Epidermal melanocyte (primary cell): ENCODE measurements around the gene TMEM201.
"Not testable (repeated sequence)": the region's sequence is repeated elsewhere in the genome, so short reads cannot be mapped to it uniquely, and the experiment has no call there.

Source experiments
- DNase-seq: peaks from one replicate; pipeline ENCODE4 v3.0.0; 2011; ENCODE audit warnings: low spot score; ENCODE audit not compliant: insufficient read length

Gene TMEM201

DNA sequence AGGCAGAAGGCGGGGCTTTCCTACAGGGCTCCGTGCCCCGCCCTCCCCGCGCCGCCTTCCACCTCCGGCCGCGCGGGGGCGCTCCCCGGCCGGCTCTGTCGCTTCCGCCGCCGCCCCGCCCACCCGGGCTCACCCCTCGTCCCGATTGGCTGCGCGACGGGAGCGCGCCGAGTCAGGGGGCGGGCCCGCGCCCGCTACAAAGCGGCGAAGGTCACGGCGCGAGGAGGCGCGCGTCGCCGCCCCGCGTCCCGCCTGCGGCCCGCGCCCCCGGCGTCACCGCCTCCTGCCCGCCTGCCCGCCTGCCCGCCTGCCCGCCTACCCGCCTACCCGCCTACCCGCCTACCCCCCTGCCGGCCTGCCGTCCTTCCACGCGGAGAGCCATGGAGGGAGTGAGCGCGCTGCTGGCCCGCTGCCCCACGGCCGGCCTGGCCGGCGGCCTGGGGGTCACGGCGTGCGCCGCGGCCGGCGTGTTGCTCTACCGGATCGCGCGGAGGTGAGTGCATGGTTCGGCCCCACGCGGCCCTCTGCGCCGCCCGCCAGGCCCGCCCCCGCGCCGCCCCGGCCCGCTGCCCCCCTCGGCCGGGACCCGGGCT lies at the start of gene TMEM201:
Gene TMEM201, plus strand, starts transcription at position 361 of the 593 bp plus-strand sequence. Its CDS starts 20 bp downstream, at position 381.
- peak; percentile 94 for DNase-seq

DNA sequence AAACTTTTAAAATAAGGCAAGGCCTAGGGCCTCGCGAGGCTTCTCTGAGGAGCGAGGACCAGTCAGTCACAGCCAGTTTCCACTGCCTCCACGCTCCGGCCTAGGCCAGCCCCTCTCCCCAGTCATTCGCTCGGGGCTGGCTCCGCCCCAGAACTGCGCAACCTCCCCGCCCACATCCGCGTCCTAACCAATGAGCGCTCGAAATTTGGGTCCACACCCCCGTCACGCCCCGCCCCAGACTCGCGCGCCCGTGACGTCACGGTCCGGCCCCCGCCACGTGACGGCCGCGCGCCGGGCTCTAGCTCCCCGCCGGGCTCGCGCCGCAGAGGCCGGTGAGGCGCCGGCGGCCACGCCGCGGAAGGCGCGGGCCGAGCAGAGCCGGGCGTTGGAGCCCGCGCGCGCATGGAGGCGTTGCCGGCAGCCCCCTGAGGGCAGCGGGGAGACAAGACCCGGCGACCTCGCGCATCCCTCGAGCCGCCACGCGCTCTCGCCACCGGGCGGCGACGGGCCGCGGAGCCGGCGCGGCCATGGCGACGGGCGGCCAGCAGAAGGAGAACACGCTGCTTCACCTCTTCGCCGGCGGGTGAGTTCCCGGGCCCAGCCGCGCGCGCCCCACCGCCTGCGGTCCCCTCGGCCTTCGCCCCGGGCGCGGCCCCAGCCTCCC lies 49.4 kb upstream of the TMEM201 start, which contains the start of gene SLC25A33:
Gene SLC25A33, plus strand, starts transcription at position 301 of the 664 bp plus-strand sequence. Its CDS starts 227 bp downstream, at position 528.
- DNase-seq: peak; percentile 91

DNA sequence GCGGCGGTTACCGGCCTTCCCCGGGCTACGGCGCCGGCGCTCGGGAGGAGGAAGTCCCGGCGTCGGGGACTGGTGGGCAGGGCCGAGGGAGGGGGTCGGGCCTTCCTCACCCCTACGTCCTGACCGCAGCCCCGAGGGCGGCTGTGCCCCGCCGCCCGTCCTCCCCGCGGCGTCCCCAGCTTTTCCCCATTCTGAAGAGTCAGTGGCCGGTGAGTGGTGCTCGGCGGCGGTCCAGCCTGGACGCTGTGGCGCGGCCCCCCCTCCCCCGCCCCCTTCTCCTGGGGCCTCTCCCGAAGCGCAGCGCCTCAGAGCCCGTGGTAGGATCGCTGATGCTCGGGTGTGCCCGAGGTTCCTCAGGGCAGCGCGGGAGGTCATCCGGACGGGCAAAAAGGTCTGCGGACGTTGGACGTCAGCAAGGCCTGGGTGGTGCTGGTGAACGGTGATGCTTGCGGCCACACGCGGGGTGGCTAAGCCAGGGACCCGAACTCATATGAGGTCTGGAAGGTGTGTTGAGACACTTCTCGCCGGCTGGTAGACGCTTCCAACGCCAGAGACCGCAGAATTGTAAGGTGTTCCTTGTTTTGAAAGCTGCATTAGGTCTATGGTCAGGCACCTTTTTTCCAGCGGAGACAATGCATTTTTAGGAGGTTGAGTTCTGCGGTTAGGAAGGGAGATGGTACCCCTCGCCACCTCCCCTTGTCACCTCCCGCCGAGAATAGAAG lies 48.7 kb upstream of the TMEM201 start:
- peak; percentile 34 for DNase-seq

DNA sequence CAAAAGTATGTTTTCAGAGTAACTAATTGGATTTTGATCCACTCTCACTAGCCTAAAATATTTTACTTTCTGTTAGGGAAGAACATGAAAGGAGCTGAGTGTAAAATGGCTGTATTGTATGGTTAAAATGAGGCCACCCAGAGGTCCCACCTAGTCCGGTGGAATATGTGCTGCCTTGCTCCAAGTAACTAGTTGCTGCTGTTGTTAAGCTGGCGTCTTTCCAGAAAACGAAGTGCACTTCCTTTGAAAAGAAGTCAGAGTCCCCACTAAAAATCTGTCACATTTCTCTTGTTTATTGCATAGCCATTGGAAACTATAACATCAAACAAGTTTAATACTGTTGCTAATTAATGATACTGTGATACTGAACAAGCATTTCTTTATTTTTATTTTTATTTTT lies 46.3 kb upstream of the TMEM201 start:
- no peak for DNase-seq

DNA sequence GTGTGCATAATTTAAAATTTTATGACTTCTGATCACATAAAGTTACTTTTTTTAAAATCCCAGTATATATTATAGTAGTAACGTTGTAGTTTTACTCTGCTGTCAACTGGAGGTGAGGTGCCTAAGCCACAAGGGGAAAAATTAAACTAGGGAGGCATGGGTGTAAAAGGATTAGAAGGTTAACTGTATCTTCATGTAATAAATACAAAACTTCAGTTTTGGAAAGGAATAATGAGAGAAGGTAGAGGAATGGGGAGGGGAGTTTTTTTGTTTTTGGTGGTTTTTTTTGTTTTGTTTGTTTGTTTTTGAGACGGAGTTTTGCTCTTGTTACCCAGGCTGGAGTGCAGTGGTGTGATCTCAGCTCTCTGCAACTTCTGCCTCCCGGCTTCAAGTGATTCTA lies 43.8 kb upstream of the TMEM201 start:
- no peak for DNase-seq

- DNase-seq: no peak
These were observed 38.7 kb upstream of the TMEM201 start for GRCh38 chr1:9549955-9550546.

DNA sequence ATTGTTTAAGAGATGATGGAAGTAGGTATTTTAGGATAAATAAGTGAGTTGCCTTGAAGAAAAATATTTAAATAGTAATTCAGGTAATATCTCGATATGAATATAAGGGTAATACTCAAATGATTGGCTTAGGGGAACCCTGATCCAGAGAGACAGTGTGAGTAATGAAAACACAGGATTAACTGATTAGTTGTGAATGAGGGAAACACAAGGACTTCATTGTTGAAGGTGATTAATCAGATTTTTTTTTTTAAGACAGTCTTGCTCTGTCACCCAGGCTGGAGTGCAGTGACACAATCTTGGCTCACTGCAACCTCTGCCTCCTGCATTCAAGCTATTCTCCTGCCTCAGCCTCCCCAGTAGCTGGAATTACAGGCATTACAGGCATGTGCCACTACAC lies 36.7 kb upstream of the TMEM201 start:
- DNase-seq: no peak

DNA sequence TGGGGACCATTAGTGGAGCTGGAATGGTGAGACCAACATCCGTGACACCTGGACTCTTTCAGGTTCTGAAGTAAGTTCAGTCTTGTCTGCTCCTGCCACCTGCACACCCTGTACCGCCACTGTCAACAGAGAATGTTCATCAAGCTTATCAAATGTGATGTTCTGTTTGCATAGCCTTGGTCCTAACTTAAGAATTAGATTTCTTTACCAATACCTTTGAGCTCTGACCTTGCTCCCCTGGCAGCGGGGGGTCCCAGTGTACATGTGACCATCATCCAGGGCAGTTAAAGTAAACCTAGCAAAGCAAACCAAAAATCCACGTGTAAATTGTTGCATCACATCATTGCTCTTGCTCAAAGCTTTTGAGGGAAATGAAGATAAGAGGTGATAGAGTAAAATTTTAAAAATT lies 35.0 kb upstream of the TMEM201 start:
- DNase-seq: no peak

DNA sequence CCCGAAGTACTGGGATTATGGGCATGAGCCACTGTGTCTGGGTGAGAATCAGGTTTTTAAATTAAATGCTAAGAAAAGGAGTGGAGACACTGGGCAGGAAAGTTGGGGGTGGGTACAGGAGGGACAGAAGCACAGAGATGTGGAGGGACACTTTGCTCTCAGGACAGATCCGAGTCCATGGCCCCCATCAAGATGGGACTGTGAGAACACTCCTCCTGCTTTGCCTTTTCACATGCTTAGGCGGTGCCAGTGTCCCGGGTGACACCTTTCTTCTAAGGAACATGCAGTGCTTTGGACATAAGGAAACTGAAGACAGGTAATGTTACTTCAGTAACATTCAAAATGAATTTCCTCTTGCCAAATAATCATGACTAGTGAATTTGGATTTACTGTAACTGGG lies 32.8 kb upstream of the TMEM201 start:
- no peak for DNase-seq

DNA sequence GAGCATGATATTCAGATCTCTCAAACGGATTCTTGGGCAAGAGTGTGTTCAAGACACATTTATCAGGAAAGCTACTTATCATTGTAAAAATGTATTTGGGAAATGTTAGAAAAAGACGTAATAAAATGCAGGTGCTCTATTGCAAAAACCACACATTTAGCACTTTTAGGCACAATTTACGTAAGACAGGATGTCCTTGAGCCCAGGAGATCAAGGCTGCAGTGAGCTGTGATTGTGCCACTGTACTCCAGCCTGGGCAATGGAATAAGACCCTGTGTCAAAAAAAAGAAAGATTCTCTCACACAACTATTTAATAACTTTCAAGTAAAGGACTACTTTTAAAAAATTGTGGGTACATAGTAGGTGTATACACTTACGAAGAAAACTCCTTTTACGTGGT lies 31.1 kb upstream of the TMEM201 start:
- no peak for DNase-seq

DNA sequence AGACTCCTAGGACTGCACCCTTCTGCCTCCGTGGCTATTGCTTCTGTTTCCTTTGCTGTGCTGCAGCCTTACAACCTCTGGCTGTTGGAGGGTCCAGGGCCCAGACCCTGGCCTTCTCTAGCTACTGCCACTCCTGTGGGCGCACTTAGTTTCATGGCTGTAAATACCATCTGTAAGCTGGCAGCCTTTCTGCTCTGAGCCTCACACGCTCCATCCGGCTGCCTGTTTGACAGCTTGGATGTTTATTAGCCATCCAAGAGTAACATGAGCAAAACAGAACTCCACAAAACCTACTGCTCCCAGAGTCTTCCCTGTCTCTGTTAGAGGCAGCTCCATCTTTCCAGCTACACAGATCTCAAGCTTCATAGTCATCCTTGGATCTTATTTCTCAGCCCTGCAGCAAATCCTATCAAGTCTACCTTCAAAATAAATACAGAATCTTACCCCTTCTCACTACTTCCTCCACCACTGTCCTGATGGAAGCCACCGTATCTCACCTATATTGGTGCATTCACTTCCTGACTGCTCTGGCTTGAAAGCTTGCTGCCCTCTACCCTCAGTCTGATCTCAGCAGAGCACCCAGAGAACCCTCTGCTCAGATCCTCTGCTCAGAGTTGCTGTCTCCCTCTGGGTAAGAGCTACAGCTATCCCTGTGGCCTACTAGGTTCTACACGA lies 30.3 kb upstream of the TMEM201 start:
- no peak for DNase-seq

DNA sequence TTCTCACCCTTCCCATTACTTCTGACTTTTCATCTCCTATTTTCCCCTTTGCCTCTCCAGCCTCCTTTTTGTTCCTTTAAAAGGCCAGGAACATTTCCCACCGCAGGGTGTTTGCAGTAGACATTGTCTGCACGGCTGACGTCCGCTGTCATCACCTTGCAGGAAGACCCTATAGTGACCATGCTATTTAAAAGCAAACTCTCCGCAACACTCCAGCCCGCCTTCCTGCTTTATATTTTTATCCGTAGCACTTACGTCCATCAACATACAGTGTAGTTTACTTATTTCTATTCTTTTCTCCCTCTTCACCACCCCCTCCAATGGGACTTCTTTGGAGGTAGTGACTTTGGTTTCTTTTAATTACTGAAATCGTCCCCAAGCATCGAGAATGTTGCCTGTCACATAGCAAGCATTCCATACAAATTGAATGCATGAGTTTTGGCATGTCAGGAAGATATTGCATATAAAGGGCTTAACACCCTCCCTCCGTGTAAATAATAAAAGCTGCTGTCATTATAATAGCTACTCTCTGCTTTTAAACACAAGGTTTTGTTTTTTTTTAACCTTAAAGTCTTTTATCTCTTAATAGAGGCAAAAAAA lies 29.7 kb upstream of the TMEM201 start:
- no peak for DNase-seq

- no peak for DNase-seq
These were observed 29.0 kb upstream of the TMEM201 start for GRCh38 chr1:9559673-9560072.

GRCh38 chr1:9560090-9560489 lies 28.6 kb upstream of the TMEM201 start:
- DNase-seq: not testable (repeated sequence)

DNA sequence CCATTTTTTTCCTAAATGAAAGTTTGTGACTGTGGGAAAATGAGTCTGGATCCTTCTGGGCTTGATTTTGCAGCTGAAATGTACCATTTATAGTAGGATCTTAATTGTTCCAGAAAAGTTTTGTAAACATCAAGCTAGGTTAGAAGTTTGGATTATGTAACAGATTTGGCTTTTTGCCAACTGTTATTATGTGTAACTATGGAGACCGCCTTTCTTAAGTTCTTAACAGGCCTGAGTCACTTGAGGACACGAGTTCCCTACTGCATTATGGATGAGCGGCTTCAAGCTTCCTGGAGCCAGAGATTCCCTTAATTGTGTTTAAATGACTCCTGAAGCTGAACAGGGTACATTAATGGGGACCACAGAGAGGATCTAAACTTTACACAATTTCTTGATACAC lies 27.3 kb upstream of the TMEM201 start:
- DNase-seq: peak; percentile 34

GRCh38 chr1:9569267-9569666 lies 19.4 kb upstream of the TMEM201 start:
- DNase-seq: no peak

DNA sequence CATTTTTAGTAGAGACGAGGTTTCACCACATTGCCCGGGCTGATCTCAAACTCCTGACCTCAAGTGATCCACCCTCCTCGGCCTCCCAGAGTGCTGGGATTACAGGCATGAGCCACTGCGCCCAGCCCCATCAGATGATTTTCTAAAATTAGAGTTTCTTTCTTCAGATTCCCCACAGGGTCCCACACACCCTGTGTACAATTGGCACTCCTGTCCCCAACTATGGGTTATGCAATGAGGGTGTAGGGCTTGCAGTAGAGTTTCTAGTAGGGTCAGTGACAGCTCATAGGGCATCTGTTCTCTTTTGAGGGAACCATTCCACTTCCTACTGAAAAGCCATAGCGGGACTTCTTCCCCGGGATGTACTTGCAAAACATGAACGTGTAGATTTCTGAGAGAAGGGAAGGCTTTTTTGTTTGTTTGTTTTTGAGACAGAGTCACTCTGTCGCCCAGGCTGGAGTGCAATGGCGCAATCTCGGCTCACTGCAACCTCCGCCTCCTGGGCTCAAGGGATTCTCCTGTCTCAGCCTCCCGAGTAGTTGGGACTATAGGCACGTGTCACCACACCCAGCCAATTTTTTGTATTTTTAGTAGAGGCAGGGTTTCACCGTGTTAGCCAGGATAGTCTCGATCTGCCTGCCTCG lies 17.7 kb upstream of the TMEM201 start:
- not testable (repeated sequence) for DNase-seq

- no peak for DNase-seq
These were observed 15.0 kb upstream of the TMEM201 start for GRCh38 chr1:9573723-9574122.

DNA sequence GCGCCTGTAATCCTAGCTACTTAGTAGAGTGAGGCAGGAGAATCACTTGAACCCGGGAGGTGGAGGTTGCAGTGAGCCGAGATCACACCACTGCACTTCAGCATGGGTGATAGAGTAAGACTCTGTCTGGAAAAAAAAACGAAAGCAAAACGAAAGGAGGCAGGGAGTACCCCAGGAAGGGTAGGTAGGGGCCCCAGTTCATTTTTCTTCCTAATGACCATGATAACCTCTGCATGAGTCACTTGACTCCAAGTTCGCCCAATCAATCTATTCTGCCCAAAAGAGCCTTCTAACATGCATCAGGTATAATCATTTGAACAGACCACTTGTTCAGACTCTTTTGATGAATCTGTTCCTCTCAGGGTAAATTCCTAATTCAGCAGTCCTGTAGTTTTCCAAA lies 13.2 kb upstream of the TMEM201 start:
- DNase-seq: no peak

GRCh38 chr1:9576903-9577302 lies 11.8 kb upstream of the TMEM201 start:
- no peak for DNase-seq

DNA sequence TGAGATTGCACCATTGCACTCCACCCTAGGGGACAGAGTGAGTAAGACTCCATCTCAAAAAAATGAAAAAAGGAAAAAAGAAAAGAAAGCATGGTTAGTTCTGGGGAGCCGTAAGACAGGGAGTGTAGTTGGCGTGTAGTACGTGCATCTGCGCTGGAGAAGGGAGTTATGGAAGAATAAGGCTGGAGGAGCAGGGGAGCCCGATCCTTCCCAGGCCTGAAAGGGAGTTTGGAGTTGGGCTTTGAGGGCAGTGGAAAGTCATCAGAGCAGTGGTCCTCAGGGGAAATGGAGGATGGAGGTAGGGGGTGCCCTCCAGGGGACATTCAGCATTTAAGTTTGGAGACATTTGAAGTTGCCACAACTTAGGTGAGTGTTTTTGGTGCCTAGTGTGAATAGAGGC lies 11.3 kb upstream of the TMEM201 start:
- no peak for DNase-seq
